GM12873 (cell line): ENCODE data around the gene AMOTL2.

ENCODE experiments used
- TF ChIP-seq, protein P1 (sequence below): IDR thresholded peaks from 2 replicates; pipeline ENCODE4 v1.5.1; 2012; ENCODE audit warnings: low read depth, mild to moderate bottlenecking, moderate library complexity, low read length, control low read depth; ENCODE audit not compliant: insufficient read depth; ENCODE audit errors: missing control alignments

Gene AMOTL2

DNA sequence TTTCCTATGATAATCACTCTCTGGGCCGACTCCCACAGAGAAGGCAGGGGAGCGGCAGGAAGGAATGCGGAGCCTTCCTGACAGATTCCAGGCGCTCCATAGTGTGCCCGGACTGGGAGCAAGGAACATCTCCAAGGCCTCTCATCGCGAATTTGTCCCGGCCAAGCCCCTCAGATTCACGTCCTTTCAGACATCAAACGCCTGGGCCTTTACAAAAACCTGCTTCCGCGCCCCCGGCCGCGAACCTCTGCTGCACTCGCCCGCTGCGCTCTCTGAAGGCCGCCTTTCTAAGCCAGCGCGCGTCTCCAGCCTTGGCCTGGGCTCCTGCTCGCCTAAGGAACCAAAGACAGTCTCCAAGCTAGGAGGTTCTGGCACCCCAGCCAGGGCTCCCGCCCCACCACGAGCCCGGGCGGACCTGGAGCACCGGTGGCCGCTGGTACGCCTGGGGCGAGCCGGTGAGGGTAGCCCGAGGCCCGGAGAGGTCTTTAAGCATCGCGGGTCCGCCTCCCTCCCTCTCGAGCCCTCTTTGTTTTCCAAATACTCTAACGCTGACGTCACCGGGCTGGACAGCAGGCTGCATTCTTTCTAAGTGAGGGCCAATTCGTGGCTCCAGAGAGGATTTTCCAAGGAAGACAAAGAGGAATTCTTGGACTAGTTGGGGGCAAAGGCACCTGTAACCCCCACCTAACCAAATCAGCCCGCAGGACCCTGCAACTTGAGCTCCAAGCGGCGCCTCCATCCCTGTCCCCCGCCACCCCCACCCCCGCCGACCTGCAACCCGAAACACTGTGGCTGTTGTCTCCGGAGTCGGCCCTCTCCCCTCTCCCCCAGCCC, 759 bp downstream of the AMOTL2 start:
- TF ChIP-seq, protein P1, sequence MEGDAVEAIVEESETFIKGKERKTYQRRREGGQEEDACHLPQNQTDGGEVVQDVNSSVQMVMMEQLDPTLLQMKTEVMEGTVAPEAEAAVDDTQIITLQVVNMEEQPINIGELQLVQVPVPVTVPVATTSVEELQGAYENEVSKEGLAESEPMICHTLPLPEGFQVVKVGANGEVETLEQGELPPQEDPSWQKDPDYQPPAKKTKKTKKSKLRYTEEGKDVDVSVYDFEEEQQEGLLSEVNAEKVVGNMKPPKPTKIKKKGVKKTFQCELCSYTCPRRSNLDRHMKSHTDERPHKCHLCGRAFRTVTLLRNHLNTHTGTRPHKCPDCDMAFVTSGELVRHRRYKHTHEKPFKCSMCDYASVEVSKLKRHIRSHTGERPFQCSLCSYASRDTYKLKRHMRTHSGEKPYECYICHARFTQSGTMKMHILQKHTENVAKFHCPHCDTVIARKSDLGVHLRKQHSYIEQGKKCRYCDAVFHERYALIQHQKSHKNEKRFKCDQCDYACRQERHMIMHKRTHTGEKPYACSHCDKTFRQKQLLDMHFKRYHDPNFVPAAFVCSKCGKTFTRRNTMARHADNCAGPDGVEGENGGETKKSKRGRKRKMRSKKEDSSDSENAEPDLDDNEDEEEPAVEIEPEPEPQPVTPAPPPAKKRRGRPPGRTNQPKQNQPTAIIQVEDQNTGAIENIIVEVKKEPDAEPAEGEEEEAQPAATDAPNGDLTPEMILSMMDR, result no peak

DNA sequence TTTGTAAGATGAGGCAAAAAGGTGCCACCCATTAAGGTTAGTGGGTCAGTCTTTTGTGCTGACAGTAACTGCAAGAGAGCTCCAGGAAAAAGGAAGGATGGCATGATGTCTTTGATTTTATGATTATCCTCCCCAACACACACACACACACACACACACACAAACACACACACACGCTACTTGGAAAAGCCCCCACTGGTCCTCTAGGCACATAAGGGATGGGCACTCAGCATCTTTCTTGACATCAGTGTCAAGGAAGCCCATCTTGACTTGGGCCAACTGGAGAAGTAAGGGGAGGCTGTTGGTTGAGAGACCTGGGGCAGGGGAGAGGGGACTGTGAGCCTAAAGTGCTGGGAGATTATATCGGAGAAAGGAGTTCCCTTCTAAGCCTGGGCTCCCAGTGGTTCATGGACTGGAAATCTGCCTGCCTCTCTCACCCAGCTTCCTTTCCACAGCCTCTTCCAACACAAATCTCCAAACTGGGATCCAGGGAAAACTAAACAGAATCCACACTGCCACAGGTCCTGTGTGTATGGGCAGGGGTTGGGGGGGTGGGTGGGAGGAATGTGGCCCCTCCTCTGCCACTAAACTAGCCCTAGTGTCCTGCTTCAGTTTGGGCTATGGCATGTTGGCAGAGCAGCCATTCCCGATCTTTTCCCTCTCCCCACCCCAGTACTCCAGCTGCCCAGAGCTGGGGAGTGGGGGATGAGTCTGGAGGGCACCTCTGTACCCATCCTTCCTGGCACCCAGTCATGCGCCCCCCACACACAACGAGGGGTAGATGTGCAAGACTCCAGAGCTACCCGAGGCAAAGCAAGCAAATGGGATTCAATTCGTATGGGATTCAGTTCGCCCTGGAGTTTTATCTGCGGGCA, 1.6 kb downstream of the AMOTL2 start:
- TF ChIP-seq, protein P1, result no peak

DNA sequence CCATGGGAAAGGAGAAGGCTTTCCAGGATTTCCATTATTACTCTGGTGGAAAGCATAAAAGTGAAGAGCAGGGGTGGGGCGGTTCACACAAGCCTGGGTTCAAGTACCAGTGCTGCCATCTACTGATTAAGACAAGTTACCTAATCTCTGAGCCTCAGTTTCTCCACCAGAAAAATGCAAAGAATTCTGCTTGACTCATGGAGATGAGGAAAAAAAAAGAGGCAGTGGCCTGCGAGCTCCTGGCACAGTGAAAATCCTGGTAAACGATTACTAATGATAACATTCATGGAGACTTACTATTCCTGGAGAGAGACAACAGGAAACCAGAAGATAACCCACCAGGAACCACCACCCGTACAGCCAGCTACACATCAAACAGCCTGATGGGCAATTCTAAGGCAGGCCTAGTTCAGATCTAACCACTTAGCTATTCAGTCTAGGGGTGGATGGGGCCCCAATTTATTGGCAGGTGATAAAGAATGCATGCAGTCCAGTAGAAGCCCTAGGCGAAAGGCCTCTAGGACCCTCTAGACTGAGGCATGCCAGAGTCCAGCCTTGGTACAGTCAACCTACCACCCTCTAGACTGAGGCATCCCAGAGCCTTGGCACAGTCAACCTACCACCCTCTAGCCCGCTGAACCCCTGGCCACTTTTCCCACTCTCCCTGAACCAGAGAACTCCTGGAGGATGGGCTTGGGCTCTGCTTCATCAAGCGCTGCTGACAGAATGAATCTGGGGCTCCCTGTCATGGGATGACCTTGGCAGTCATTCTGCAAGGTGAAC, 2.5 kb downstream of the AMOTL2 start:
- TF ChIP-seq, protein P1, result no peak

DNA sequence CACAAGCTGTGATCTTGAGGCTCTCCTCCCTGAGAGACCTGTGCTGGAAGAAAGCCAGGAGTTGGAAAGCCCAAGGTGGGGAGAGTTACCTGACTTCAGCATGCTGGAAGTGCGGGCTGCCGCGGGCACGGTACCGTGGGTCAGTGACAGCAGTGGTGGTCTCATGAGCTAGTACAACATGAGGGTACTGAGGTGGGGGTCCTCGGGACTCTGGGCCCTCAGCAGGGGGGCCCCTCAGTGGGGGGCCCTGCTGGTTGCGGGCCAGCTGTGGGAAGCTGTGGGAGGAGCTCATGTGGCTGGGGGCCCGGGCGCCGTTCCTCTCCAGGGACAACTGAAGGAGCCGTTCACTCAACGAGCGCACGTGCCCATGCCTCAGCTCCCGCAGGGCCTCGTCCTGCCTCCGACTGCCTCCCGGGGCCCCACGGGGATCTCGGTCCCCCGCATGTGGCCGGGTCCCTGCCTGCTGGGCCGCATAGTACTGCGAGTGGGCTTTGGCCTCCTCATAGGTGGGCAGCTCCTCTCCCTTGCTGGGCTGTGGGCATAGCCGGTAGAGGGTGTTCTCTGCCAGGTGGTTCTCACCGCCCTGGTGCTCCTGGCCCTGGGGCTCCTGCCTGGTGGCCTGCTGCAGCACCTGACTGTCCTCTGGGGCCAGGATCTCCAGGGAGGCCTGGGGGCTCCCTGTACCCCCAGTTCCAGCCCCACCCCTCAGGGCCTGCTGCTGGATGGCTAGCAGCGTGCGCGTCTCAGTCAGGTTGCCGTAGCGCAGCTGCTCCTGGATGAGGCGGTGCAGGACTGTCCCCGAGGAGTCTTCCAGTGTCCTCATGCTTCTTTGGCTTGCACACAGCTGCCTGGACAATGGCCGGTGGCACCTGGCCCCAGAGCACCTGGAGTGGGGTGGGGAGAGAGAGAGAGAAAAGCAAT, 3.4 kb downstream of the AMOTL2 start:
- TF ChIP-seq, protein P1, result no peak

DNA sequence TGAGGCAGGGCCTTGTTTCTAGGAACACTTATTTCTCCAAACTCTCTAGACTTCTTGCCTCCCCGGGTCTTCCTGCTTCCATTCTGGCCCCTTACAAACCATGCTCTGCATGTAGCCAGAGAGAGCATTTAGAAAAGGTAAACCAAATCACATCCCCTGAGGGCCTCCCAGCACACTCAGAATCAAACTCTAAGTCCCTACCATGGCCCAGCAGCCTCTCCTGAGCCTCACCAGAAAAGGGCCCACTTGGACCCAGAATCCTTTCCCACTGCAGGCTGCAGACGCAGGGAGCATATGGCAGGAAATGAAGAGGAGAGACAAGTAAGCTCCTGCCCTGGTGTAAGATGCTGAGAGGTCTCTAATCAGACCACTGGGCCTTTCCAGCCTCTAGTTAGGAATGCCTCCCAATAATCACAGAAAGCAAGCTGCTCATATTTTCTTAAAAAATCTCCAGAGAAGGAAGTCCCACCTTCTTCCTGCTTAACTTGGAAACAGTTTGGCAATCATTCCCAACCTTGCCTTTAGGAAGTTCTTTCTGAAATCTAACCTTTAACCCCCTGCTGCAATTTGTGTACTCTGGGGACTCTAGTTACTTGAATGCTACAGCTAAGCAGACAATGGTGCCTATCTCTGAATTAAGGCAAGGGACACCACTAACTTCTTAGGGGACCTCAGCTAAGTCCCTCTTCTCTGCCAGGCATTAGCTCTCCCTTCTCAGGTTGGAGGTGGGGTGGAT, 4.2 kb downstream of the AMOTL2 start:
- TF ChIP-seq, protein P1, result no peak

DNA sequence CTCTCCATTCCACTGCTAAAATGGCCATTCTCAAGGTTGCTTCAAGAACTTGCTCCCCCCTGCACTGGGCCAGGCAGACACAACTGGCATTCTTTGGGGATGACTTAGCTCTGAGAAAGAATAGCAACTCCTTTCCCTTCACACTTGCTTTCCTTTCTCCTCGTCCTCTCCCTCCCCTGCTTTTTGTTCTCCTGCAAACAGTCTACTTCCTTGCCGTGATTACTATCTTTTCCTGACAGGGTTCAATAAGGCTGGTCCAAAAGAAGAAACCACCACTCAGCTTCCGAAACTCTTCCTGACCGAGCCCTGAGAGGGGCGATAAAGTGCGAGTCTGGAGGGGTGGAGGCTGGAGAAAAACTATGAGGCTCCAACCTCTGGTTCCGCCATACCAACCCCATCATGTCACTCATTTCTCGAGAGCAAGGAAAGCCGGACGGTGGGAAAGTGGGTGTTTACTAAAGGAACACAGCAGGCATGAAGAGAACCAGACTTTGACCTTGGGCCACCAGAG, 5.0 kb downstream of the AMOTL2 start:
- TF ChIP-seq, protein P1, result no peak
